Measurements from ENCODE around the gene EMX1.

DNA sequence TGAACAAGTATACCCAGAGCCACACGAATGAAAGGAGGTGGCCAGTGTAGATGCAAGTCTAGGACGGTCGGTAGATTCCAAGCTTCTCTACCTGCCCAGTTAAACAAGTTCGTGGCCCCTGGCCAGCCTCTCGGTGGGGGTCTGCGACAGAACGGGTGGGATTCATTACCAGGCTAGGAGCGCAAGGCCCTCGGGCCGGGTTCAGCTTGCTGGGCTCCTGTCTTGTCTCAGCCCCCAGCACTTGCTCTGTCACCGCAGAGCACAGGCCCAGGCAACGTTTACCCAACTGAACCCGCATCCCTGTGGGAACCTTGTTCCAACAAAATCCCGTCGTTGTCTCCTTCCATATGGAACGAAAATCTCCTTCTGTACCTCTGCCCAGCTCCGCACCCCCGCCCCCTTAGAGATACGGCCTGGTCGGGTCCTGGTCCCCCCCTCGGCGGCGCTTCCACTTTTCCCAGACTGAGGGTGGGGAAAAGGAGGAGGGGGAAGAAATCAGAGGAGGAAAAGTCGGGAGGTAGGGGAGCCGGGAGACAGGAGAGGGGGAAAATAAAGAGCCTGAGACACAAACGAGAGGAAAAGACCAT lies 1.9 kb upstream of the EMX1 start:
- TF ChIP-seq TAF1 (IDR thresholded peaks at IDR 0.05; ENCODE audit: low read depth) = no peak
- TF ChIP-seq, protein P1, sequence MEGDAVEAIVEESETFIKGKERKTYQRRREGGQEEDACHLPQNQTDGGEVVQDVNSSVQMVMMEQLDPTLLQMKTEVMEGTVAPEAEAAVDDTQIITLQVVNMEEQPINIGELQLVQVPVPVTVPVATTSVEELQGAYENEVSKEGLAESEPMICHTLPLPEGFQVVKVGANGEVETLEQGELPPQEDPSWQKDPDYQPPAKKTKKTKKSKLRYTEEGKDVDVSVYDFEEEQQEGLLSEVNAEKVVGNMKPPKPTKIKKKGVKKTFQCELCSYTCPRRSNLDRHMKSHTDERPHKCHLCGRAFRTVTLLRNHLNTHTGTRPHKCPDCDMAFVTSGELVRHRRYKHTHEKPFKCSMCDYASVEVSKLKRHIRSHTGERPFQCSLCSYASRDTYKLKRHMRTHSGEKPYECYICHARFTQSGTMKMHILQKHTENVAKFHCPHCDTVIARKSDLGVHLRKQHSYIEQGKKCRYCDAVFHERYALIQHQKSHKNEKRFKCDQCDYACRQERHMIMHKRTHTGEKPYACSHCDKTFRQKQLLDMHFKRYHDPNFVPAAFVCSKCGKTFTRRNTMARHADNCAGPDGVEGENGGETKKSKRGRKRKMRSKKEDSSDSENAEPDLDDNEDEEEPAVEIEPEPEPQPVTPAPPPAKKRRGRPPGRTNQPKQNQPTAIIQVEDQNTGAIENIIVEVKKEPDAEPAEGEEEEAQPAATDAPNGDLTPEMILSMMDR (IDR thresholded peaks at IDR 0.05; ENCODE audit: poor library complexity, severe bottlenecking) = no peak
- TF ChIP-seq EZH2 (IDR thresholded peaks at IDR 0.05; ENCODE audit: borderline replicate concordance, insufficient read depth, low read length, poor library complexity, severe bottlenecking) = no peak
- TF ChIP-seq, protein P2, sequence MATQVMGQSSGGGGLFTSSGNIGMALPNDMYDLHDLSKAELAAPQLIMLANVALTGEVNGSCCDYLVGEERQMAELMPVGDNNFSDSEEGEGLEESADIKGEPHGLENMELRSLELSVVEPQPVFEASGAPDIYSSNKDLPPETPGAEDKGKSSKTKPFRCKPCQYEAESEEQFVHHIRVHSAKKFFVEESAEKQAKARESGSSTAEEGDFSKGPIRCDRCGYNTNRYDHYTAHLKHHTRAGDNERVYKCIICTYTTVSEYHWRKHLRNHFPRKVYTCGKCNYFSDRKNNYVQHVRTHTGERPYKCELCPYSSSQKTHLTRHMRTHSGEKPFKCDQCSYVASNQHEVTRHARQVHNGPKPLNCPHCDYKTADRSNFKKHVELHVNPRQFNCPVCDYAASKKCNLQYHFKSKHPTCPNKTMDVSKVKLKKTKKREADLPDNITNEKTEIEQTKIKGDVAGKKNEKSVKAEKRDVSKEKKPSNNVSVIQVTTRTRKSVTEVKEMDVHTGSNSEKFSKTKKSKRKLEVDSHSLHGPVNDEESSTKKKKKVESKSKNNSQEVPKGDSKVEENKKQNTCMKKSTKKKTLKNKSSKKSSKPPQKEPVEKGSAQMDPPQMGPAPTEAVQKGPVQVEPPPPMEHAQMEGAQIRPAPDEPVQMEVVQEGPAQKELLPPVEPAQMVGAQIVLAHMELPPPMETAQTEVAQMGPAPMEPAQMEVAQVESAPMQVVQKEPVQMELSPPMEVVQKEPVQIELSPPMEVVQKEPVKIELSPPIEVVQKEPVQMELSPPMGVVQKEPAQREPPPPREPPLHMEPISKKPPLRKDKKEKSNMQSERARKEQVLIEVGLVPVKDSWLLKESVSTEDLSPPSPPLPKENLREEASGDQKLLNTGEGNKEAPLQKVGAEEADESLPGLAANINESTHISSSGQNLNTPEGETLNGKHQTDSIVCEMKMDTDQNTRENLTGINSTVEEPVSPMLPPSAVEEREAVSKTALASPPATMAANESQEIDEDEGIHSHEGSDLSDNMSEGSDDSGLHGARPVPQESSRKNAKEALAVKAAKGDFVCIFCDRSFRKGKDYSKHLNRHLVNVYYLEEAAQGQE (IDR thresholded peaks at IDR 0.05; ENCODE audit: borderline replicate concordance) = no peak
- no peak for TF ChIP-seq EP300 (conservative IDR thresholded peaks at IDR 0.05; ENCODE audit: poor library complexity, severe bottlenecking)
- no peak for TF ChIP-seq POLR2AphosphoS5 (IDR thresholded peaks at IDR 0.05)
- TF ChIP-seq RAD21 (conservative IDR thresholded peaks at IDR 0.05) = no peak
- no peak for TF ChIP-seq MXI1 (conservative IDR thresholded peaks at IDR 0.05; ENCODE audit: poor library complexity, severe bottlenecking)

All from neural cell (in vitro differentiated cells).